Subcutaneous abdominal adipose tissue (tissue), 5 donors: ENCODE measurements around the gene B3GAT2.
A peak's percentile ranks its signal among the peaks of the same experiment; 100 is the strongest.

Experiments used
- H3K27ac ChIP-seq: one replicate; pipeline ENCODE4 v1.7.0; 2013; ENCODE audit warnings: low read depth, mild to moderate bottlenecking, inconsistent platforms, low read length, moderate library complexity
- H3K27me3 ChIP-seq, 5 donors: one replicate each; pipeline ENCODE4 v1.7.0; 2013; ENCODE audit warnings: low read length in 5 of 5, inconsistent platforms in 1 of 5; ENCODE audit not compliant: control insufficient read depth in 5 of 5, insufficient read depth in 4 of 5
- H3K36me3 ChIP-seq, 5 donors: one replicate each; pipeline ENCODE4 v1.7.0; 2013; ENCODE audit warnings: low read length in 5 of 5; ENCODE audit not compliant: control insufficient read depth in 5 of 5, insufficient read depth in 5 of 5
- H3K4me1 ChIP-seq, 5 donors: one replicate each; pipeline ENCODE4 v1.7.0; 2013; ENCODE audit warnings: low read length in 5 of 5, mild to moderate bottlenecking in 3 of 5, moderate library complexity in 1 of 5; ENCODE audit not compliant: control insufficient read depth in 5 of 5, insufficient read depth in 5 of 5
- H3K4me3 ChIP-seq, 5 donors: one replicate each; pipeline ENCODE4 v1.7.0; 2013; ENCODE audit warnings: low read length in 5 of 5, low read depth in 1 of 5
- H3K9ac ChIP-seq, 5 donors: one replicate each; pipeline ENCODE4 v1.7.0; 2013; ENCODE audit warnings: low read length in 5 of 5, mild to moderate bottlenecking in 4 of 5, moderate library complexity in 3 of 5
- H3K9me3 ChIP-seq, 5 donors: one replicate each; pipeline ENCODE4 v1.7.0; 2013; ENCODE audit warnings: low read length in 5 of 5; ENCODE audit not compliant: control insufficient read depth in 5 of 5
- donor health status: healthy.
- donor health status: healthy.
- donor health status: healthy.
- donor health status: healthy.
- donor health status: healthy.

The B3GAT2 gene

GRCh38 chr6:70847106-70848084 lies 109.5 kb downstream of the B3GAT2 start:
- Histone ChIP-seq H3K9ac (no peak overlapping the region), H3K36me3 (peaks cover 0 to 13% (median 0%) of the 10 kb centered on the region in 5 donors), H3K27ac (no peak overlapping the region), H3K4me3 (no peak overlapping the region), H3K9me3 (no peaks in the 10 kb centered on the region), H3K4me1 (no peaks in the 10 kb centered on the region), H3K27me3 (no peaks in the 10 kb centered on the region)

DNA sequence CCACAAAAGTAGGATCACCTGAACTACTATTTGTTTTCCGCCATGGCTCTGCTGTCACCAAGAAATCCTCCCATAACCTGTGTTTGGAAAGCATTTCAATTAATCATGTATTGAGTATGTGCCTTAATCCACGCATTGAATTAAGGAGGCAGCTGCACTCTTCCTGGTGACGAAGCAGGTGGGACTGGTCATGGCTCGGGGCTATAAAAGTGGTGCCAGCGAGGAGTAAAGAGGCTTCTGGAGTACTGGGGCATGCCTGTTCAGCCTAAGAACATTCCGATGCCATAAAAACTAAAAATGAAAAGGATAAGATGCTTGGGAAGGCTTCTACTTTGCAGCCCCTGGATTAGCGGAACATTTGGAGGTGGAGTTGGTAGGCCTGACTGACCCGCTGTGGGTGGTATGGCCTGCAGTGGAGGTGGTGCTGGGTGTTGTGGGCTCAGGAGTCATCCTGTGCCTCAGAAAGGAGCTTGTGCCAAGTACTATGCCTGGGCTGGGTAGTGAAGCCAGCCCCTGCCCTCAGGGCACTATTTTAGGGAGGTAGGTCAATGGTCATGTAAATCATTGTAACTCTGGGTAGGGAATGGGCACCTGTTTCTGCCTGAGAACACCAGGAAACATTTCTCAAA lies 110.5 kb downstream of the B3GAT2 start:
- no peaks in the 10 kb centered on the region for H3K27me3 ChIP-seq
- peaks cover 0 to 13% (median 0%) of the 10 kb centered on the region in 5 donors for H3K36me3 ChIP-seq
- no peak overlapping the region for H3K9ac ChIP-seq
- no peaks in the 10 kb centered on the region for H3K4me1 ChIP-seq
- H3K9me3 ChIP-seq = no peaks in the 10 kb centered on the region
- no peak overlapping the region for H3K4me3 ChIP-seq
- no peak overlapping the region for H3K27ac ChIP-seq

DNA sequence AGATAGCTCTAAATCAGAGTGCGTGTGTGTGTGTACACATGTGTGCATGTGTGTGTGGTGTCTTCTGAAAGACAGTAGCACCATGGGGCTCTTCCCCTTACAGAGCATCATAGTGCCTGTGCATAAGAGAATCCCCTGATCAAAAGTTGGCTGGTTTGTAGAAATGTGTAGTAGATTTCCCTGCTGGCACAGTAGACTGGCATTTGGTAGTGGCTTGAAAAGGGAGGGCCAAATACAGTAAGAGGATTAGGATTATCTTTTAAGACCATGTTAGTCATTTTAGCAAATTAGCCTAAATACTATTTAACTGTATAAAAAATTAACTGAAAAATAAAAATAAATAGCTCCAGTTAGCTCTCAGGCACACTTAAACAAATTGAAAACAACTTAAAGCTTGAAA lies 112.6 kb downstream of the B3GAT2 start:
- no peaks in the 10 kb centered on the region for H3K27me3 ChIP-seq
- no peak overlapping the region for H3K9ac ChIP-seq
- peaks cover 0 to 13% (median 0%) of the 10 kb centered on the region in 5 donors for H3K36me3 ChIP-seq
- H3K27ac ChIP-seq = no peak overlapping the region
- H3K4me1 ChIP-seq = no peaks in the 10 kb centered on the region
- no peak overlapping the region for H3K4me3 ChIP-seq
- H3K9me3 ChIP-seq = no peaks in the 10 kb centered on the region

DNA sequence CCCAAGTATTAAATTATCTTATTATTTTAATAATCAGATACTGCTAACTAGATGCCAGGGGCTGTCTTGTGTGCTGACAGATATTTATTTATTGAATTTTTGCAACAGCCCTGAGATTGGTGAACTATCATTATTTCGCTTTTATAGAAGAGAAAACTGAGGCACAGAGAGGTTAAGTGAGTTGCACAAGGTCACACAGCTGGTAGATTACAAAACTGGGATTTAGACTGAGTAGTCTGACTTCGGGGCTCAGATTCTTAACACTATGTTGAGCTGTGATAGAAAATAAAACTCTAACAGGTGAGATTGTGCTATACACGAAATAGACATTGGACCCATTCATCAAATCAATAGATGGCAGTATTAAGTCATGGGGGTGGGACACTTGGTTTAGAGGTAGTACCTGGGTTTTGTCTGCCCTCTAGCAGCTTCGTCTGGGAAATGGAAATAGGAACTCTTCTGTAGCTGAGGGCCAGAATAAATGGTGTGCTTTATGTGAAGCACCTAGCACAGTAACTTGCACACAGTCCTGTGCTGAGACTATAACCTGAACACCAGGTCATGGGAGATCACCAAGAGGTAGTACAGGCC lies 113.4 kb downstream of the B3GAT2 start:
- Histone ChIP-seq H3K27ac (no peak overlapping the region), H3K4me1 (no peaks in the 10 kb centered on the region), H3K9ac (no peak overlapping the region), H3K4me3 (no peak overlapping the region), H3K27me3 (no peaks in the 10 kb centered on the region), H3K36me3 (peaks cover 0 to 13% (median 0%) of the 10 kb centered on the region in 5 donors), H3K9me3 (no peaks in the 10 kb centered on the region)

DNA sequence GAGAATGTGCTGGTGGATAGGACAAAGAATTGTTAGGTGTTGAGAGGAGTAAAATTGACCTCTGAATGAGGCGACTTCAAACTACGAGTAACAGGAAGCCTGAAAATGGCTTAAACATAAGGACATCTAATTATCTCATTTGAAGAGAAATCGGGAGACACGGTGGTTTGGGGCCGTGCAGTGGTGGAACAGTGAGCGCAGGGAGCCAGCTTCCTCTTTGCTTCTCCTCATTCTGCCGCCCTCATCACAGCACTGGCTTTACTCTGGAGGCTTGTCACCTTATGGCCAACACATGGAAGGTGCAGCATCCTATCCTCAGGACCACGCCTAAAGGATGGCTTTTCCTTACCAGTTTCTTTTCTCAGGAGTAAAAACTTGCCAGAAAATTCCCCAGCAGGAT lies 114.3 kb downstream of the B3GAT2 start:
- no peaks in the 10 kb centered on the region for H3K9me3 ChIP-seq
- no peak overlapping the region for H3K4me3 ChIP-seq
- peaks cover 0 to 13% (median 0%) of the 10 kb centered on the region in 5 donors for H3K36me3 ChIP-seq
- no peaks in the 10 kb centered on the region for H3K4me1 ChIP-seq
- H3K27me3 ChIP-seq = no peaks in the 10 kb centered on the region
- no peak overlapping the region for H3K27ac ChIP-seq
- H3K9ac ChIP-seq = no peak overlapping the region

GRCh38 chr6:70841112-70841511 lies 115.7 kb downstream of the B3GAT2 start:
- no peaks in the 10 kb centered on the region for H3K9me3 ChIP-seq
- H3K4me1 ChIP-seq = no peaks in the 10 kb centered on the region
- no peak overlapping the region for H3K9ac ChIP-seq

DNA sequence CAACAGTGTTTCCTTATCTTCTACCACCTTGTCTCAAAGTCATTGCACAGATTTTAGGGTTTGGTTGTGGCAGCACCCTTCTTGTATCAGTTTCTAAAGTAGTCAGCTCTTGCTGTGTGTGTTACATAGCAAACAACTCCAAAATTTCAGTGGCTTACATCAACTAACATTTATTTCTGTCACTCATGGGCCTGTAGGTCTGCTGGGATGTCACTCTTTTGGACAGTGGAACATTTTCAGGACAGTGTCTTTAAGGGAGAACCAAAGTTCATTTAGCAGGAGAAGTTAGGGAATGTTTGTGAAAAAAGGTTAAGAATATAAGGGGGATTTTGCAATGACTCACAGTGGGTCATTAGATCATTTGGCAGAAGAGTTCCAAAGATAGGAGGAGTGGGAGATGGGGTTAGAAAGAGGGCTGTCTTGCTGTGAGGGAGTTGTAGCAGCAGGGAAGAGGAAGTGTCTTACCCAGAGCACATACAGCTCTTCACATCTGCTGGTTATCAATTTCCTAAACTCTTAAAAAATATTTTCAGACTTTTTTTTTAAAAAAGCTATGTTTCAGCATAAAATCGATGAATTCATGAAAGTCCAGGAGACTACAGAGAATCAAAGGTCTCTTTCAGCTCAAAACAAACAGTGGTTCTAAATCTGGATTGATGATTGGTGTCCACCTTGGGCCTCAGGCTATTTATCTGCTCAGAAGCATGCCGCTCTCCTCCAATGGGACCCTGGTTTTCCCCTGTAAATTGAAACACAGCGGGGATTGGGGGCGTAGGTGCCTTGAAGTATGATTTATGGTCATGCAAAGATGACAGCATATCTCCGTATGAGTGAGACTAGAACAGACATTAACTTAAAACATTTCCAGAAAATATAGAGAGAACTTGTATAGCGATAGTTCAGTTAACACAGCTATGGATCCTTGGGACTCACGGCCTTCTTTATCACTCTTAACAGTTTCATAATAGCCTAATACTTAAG lies 117.3 kb downstream of the B3GAT2 start:
- Histone ChIP-seq H3K4me3 (no peak overlapping the region), H3K4me1 (peaks cover 0 to 3% (median 0%) of the 10 kb centered on the region in 5 donors), H3K9ac (no peak overlapping the region), H3K36me3 (no peaks in the 10 kb centered on the region), H3K27ac (no peak overlapping the region), H3K27me3 (no peaks in the 10 kb centered on the region), H3K9me3 (no peaks in the 10 kb centered on the region)

More at GRCh38 chr6:70841112-70841511, 115.7 kb downstream of the B3GAT2 start:
- Histone ChIP-seq H3K4me3 (no peak overlapping the region), H3K36me3 (peaks cover 0 to 4% (median 0%) of the 10 kb centered on the region in 5 donors), H3K27me3 (no peaks in the 10 kb centered on the region), H3K27ac (no peak overlapping the region)

DNA sequence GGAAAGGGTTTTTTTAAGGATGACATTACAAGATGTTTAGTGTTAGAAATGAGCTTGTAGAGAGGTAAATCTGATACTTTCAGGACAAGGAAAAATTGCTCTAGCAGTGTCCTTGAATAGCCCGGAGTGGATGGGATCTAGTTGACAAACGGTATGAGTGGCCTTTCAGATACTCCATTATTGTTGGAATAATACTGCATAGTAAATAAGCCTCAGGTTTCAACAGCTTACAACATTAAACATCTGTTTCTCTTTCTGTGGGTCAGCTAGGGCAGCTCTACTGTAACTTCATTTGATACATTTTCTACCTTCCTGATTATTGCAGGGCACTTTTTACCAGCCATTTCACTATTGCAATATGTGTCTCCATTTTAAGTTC lies 118.0 kb downstream of the B3GAT2 start:
- no peaks in the 10 kb centered on the region for H3K9me3 ChIP-seq
- H3K9ac ChIP-seq = no peak overlapping the region
- H3K27ac ChIP-seq = no peak overlapping the region

GRCh38 chr6:70834520-70834919 lies 122.3 kb downstream of the B3GAT2 start:
- H3K4me3 ChIP-seq = peak overlapping the region in 2 of 5 donors; percentile 15 to 37
- no peaks in the 10 kb centered on the region for H3K27me3 ChIP-seq
- H3K27ac ChIP-seq = no peak overlapping the region
- H3K4me1 ChIP-seq = peaks cover 0 to 15% (median 3%) of the 10 kb centered on the region in 5 donors
- no peaks in the 10 kb centered on the region for H3K36me3 ChIP-seq
- no peak overlapping the region for H3K9ac ChIP-seq
- peaks cover 0 to 5% (median 0%) of the 10 kb centered on the region in 5 donors for H3K9me3 ChIP-seq

More for the DNA sequence above, 118.0 kb downstream of the B3GAT2 start:
- H3K36me3 ChIP-seq = no peaks in the 10 kb centered on the region
- no peak overlapping the region for H3K4me3 ChIP-seq
- H3K27me3 ChIP-seq = no peaks in the 10 kb centered on the region
- H3K4me1 ChIP-seq = peaks cover 0 to 9% (median 2%) of the 10 kb centered on the region in 5 donors
